Transverse colon (tissue), 4 donors: ENCODE measurements around the gene HDGFL1. TPM values are rescaled to one million over a fixed set of nuclear protein-coding genes. Genes with fewer than 3 reads are reported as not detected.

ENCODE experiments used
- DNase-seq: peaks from one replicate; pipeline ENCODE4 v3.0.0-alpha.2; 2019
- H3K27ac ChIP-seq, 4 donors: fragments of 200-600 bp; sonication (generic); 2 replicates each; pipeline ENCODE4 v1.5.1; 2016 to 2018; ENCODE audit warnings: inconsistent platforms in 4 of 4
- H3K27me3 ChIP-seq: fragments of 200-600 bp; sonication (generic); 2 replicates; pipeline ENCODE4 v1.5.1; 2017; ENCODE audit warnings: inconsistent platforms
- H3K36me3 ChIP-seq, 4 donors: fragments of 200-600 bp; sonication (generic); 2 replicates each; pipeline ENCODE4 v1.5.1; 2017 to 2019; ENCODE audit warnings: inconsistent platforms in 4 of 4
- H3K4me1 ChIP-seq, 4 donors: fragments of 200-600 bp; sonication (generic); 2 replicates each; pipeline ENCODE4 v1.5.1; 2017 to 2020; ENCODE audit warnings: inconsistent platforms in 4 of 4
- H3K4me3 ChIP-seq, 4 donors: fragments of 200-600 bp; sonication (generic); 1 replicate in 1 of 4; 2 replicates in 3 of 4; pipeline versions ENCODE4 v1.5.1 to v1.6.1; 2017 to 2019; ENCODE audit warnings: inconsistent platforms in 4 of 4
- H3K9me3 ChIP-seq, 2 donors: fragments of 200-600 bp; sonication (generic); 2 replicates each; pipeline ENCODE4 v1.5.1; 2017 to 2019; ENCODE audit warnings: inconsistent platforms in 2 of 2
- EP300 ChIP-seq: sonication (generic); formaldehyde crosslinking; IDR thresholded peaks from one replicate; pipeline ENCODE4 v1.6.1; 2017; ENCODE audit warnings: antibody characterized with exemption, low read depth
- POLR2A ChIP-seq: fragments of 450-650 bp; IDR thresholded peaks from one replicate; pipeline ENCODE4 v1.6.1; 2016; ENCODE audit warnings: antibody characterized with exemption, mild to moderate bottlenecking, moderate library complexity
- POLR2AphosphoS5 ChIP-seq, 3 donors: sonication (generic); formaldehyde crosslinking; IDR thresholded peaks; one replicate each; pipeline ENCODE4 v1.6.1; 2016; ENCODE audit warnings: antibody characterized with exemption in 3 of 3
- WGBS, 2 donors: methylation state at CpG; one replicate each; pipeline ENCODE4 v1.1.5; 2018; ENCODE audit warnings: low coverage in 1 of 2; 5-methylcytosine and 5-hydroxymethylcytosine counted together
- in situ Hi-C, 4 donors: fragments of 200-750 bp; cut with MboI; loops; one replicate each; pipeline versions ENCODE4 v1.15.0 to v1.15.1; 2017; ENCODE audit warnings: low sequenced_read_pairs in 3 of 4, low pct_ligation_motif_present in 1 of 4, low pct_unique_long_range_greater_than_20kb in 1 of 4
- intact Hi-C: fragments of 100-400 bp; cut with DNase I; formaldehyde crosslinking; loops from one replicate; pipeline ENCODE4 v1.15.1; 2023; ENCODE audit warnings: low total_unique reads
- total RNA-seq, 4 donors: library from RNA; depleted of rRNA; stranded (reverse); fragments of >200 nt; gene quantifications; one replicate each; pipeline ENCODE4 v1.1.0, GENCODE V29; 2016
- TF ChIP-seq, protein P1 (sequence below), 5 experiments: fragments of 200-600 bp in 3 of 5; fragments of 450-650 bp in 2 of 5; sonication (generic) in 3 of 5; IDR thresholded peaks; 1 replicate in 2 of 5; 2 replicates in 3 of 5; pipeline ENCODE4 v1.5.1; 2016 to 2017; ENCODE audit warnings: antibody characterized with exemption in 5 of 5, inconsistent platforms in 3 of 5, mild to moderate bottlenecking in 2 of 5, moderate library complexity in 1 of 5

The HDGFL1 gene
- not detected for total RNA-seq

DNA sequence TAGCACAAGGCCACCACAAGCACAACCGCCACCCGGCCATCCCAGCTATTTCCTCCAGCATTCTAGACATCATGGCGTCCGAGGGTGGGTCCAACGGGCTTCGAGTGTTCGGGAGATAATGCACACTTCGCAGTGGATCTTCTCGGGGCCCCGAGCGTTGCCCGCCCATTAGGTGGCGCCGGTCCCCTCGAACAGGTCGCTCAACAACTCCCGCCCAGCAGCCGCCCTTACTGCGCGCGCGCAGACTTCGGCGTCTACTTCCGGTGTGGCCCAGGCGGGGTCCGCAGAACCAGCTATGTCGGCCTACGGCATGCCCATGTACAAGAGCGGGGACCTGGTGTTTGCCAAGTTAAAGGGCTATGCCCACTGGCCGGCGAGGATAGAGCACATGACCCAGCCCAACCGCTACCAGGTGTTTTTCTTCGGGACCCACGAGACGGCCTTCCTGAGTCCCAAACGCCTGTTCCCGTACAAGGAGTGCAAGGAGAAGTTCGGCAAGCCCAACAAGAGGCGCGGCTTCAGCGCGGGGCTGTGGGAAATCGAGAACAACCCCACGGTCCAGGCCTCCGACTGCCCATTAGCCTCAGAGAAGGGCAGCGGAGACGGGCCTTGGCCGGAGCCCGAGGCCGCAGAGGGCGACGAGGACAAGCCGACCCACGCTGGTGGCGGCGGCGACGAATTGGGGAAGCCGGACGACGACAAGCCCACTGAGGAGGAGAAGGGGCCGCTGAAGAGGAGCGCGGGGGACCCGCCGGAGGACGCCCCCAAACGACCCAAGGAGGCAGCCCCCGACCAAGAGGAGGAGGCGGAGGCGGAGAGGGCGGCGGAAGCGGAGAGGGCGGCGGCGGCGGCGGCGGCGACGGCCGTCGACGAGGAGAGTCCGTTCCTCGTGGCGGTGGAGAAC, at the start of gene HDGFL1:
HDGFL1 (plus strand) TSS at position 286 of the 904 bp plus-strand sequence; CDS start at position 296, 10 bp downstream.
- H3K27me3 ChIP-seq: no peaks in the 10 kb centered on the region
- WGBS, 2 donors: 93 to 96% methylated on average over 6 to 89 of the region's 89 CpGs
- no peak for DNase-seq
- no peak for TF ChIP-seq EP300
- in situ Hi-C loops: no loop called here
- no peak within 1 kb of the TSS for H3K27ac ChIP-seq
- intact Hi-C loops: no loop called here
- H3K4me3 ChIP-seq: no peak within 1 kb of the TSS
- no peaks in the 10 kb centered on the region for H3K36me3 ChIP-seq
- H3K4me1 ChIP-seq: no peaks in the 10 kb centered on the region
- H3K9me3 ChIP-seq: no peaks in the 10 kb centered on the region

DNA sequence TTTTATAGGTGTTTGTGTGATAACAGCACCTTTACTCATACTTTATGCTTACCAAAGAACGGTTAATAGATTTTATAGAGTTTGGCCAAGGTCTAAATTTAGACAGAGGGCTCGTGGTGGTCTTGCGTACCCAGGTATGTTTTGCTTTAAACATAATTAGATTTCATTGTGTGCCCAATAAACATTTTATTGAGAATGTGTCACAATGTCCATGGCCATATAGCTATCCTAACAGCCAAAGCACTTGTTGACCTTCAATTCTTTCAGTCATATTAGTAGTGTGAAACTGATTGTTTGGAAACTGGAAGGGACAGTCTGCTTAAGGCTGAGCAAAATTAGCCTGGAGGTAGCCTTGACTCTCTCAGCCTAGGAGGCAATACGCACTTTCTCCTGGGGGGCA, 48.3 kb upstream of the HDGFL1 start:
- DNase-seq: no peak
- 76 to 100% methylated on average over 1 to 4 of the region's 4 CpGs for WGBS, 2 donors
- in situ Hi-C loops: no loop called here

DNA sequence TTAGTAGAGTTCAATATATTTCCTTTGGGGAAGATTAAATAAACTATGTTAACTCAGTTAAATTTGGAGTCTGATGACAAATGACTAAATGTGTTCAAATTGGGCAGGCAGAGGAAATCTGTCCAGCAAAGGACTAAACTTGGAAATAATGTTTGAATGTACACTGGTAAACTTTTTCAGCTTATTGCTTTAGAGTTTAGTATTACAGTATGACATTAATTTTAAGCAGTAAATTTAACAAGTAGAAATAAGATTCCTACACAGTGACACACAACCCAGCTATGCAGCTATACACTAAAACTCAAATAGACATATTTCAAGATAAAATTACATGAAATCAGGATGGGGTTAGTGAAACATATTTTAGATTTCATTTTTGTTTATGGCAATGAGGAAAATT, 42.6 kb upstream of the HDGFL1 start:
- Histone ChIP-seq H3K9me3 (no peaks in the 10 kb centered on the region), H3K36me3 (no peaks in the 10 kb centered on the region), H3K4me1 (no peaks in the 10 kb centered on the region), H3K27ac (no peak overlapping the region), H3K27me3 (no peaks in the 10 kb centered on the region), H3K4me3 (no peak overlapping the region)
- TF ChIP-seq POLR2AphosphoS5 (IDR thresholded peaks at IDR 0.05) (no peak), EP300 (no peak), POLR2A (no peak)
- TF ChIP-seq, protein P1, sequence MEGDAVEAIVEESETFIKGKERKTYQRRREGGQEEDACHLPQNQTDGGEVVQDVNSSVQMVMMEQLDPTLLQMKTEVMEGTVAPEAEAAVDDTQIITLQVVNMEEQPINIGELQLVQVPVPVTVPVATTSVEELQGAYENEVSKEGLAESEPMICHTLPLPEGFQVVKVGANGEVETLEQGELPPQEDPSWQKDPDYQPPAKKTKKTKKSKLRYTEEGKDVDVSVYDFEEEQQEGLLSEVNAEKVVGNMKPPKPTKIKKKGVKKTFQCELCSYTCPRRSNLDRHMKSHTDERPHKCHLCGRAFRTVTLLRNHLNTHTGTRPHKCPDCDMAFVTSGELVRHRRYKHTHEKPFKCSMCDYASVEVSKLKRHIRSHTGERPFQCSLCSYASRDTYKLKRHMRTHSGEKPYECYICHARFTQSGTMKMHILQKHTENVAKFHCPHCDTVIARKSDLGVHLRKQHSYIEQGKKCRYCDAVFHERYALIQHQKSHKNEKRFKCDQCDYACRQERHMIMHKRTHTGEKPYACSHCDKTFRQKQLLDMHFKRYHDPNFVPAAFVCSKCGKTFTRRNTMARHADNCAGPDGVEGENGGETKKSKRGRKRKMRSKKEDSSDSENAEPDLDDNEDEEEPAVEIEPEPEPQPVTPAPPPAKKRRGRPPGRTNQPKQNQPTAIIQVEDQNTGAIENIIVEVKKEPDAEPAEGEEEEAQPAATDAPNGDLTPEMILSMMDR (IDR thresholded peaks at IDR 0.05): no peak
- DNase-seq: no peak
- in situ Hi-C loops (no loop called here), intact Hi-C loops (no loop called here)

More for the DNA sequence above, 48.3 kb upstream of the HDGFL1 start:
- no peak overlapping the region for H3K4me3 ChIP-seq
- no peaks in the 10 kb centered on the region for H3K36me3 ChIP-seq
- no peaks in the 10 kb centered on the region for H3K4me1 ChIP-seq
- TF ChIP-seq POLR2AphosphoS5 (IDR thresholded peaks at IDR 0.05): no peak
- TF ChIP-seq EP300: no peak
- no peak for TF ChIP-seq POLR2A
- TF ChIP-seq, protein P1 (IDR thresholded peaks at IDR 0.05): no peak
- intact Hi-C loops: no loop called here
- H3K27me3 ChIP-seq: no peaks in the 10 kb centered on the region
- no peaks in the 10 kb centered on the region for H3K9me3 ChIP-seq
- H3K27ac ChIP-seq: no peak overlapping the region

DNA sequence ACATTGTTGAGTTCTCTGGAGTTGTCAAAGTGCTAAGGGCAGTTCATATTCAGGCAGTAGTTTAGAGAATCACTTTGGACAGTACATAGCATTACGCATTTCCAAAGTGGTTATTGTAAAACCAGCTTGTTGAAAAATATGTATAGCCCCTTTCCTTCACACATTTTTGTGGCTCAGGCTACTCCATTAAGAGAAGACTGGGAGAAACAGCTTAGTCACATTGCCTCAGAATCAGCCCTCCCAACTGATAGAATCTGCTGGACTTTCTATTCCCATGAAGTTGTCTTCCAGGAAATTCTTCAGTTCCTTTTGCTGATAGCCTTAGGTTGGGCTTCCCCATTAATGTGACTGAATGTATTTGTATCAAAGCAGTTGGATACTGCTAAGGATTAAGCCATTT, 39.5 kb upstream of the HDGFL1 start:
- WGBS, 2 donors: 80 to 92% methylated on average over 1 of the region's 1 CpG
- Histone ChIP-seq H3K27ac (no peak overlapping the region), H3K27me3 (no peaks in the 10 kb centered on the region), H3K36me3 (no peaks in the 10 kb centered on the region), H3K4me3 (no peak overlapping the region), H3K9me3 (no peaks in the 10 kb centered on the region), H3K4me1 (no peaks in the 10 kb centered on the region)
- TF ChIP-seq POLR2AphosphoS5 (IDR thresholded peaks at IDR 0.05) (no peak), EP300 (no peak), POLR2A (no peak)
- TF ChIP-seq, protein P1 (IDR thresholded peaks at IDR 0.05): no peak
- intact Hi-C loops (no loop called here), in situ Hi-C loops (no loop called here)
- DNase-seq: no peak
